Right renal cortex interstitium (tissue), 3 donors: ENCODE measurements around the gene OR6K6. TPM values are rescaled to one million over a fixed set of nuclear protein-coding genes. Genes with fewer than 3 reads are reported as not detected.

Source experiments
- DNase-seq, 3 donors: peaks; one replicate each; pipeline ENCODE4 v3.0.0-alpha.2; 2013; ENCODE audit warnings: low read depth in 3 of 3, low spot score in 2 of 3
- polyA plus RNA-seq, 3 donors: library from polyadenylated mRNA; unstranded; fragments of 120-200 nt; gene quantifications; one replicate each; pipeline ENCODE4 v1.2.1, GENCODE V29; 2013; ENCODE audit not compliant: insufficient read length in 3 of 3

The OR6K6 gene
- polyA plus RNA-seq, 3 donors, result not detected

DNA sequence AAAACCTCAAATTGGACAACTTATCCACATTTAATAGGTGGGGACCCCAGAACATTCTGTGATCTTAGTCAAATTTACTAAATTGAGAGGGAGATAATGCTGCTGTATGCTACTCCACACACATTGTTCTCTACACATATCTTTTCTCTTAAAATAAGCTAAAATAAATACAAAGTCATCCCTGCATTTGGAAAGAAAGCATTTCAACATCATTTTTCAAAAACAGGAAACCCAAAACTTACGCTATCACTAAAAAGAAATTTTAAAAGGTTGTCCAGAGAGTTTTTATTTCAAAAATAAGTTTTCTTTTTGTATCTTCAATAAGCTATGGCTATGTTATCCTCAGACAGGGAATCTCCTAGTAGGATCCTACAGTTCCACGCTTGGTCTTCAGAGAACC is 46.0 kb downstream of the OR6K6 start:
- no peak for DNase-seq

DNA sequence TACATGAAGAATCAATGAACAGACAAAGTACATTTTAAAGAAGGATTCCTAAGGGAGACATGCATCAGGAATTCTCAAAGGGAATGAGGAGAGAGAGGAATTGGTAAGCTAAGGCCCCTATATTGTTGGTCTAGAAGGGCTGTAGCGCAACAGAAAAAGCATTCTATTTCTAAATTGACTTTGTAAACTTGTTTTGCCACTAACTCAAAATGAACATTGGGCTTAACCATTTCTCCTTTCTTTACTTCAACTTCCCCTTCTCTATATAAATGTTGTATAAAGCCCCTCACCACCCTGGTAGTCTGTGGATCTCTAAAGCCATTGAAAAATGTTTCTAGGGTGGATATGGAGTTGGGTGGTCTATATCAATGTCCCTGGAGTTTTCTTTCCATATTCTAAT is 46.9 kb downstream of the OR6K6 start:
- DNase-seq, result no peak

DNA sequence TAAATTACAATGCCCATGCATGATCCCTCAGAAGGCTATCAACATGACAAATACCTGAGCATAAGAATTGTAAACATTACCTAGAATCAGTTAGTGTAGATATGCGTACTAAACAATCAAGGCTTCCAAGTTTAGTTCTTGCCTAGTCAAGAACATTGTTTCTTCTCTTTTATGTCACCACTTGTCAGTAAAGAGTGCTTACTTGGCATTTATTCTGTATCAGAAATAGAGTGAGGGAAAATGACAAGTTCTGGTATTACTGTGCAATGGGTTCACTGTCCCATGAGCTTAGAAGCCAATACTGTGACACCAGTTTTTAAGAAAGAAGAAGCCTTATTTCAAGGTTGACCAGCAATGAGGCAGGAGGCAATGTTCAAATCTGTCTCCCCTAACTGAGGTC is 49.2 kb downstream of the OR6K6 start:
- no peak for DNase-seq

Other genes starting within 250 kb of the OR6K6 start
- gene OR6Y1, start 200.3 kb upstream of the OR6K6 start, polyA plus RNA-seq, result under 1 TPM in 1 of 3 donors, not detected in 2; 0.04 TPM
- not detected for gene OR6P1, start 184.1 kb upstream of the OR6K6 start, polyA plus RNA-seq
- gene OR10X1, start 174.8 kb upstream of the OR6K6 start, polyA plus RNA-seq, result not detected
- under 1 TPM; 0.01 to 0.07 (median 0.03) TPM for gene OR10Z1, start 149.5 kb upstream of the OR6K6 start, polyA plus RNA-seq
- gene SPTA1, start 68.0 kb upstream of the OR6K6 start, polyA plus RNA-seq, result 1 to 10 TPM; 1.2 to 3.4 (median 1.2) TPM
- not detected for gene OR6K2, start 54.1 kb upstream of the OR6K6 start, polyA plus RNA-seq
- gene OR6K3, start 34.0 kb upstream of the OR6K6 start, polyA plus RNA-seq, result under 1 TPM in 2 of 3 donors, not detected in 1; 0.07 to 0.12 TPM
- not detected for gene OR6N1, start 17.5 kb downstream of the OR6K6 start, polyA plus RNA-seq
- not detected for gene OR6N2, start 26.5 kb downstream of the OR6K6 start, polyA plus RNA-seq
- 1 to 10 TPM; 4.0 to 6.0 (median 4.1) TPM for gene MNDA, start 76.6 kb downstream of the OR6K6 start, polyA plus RNA-seq
- under 1 TPM; 0.11 to 0.28 (median 0.28) TPM for gene PYHIN1, start 176.8 kb downstream of the OR6K6 start, polyA plus RNA-seq